ENCODE data around the gene KANSL3.
"Not testable (repeated sequence)": the region's sequence is repeated elsewhere in the genome, so short reads cannot be mapped to it uniquely, and the experiment has no call there.

The KANSL3 gene

DNA sequence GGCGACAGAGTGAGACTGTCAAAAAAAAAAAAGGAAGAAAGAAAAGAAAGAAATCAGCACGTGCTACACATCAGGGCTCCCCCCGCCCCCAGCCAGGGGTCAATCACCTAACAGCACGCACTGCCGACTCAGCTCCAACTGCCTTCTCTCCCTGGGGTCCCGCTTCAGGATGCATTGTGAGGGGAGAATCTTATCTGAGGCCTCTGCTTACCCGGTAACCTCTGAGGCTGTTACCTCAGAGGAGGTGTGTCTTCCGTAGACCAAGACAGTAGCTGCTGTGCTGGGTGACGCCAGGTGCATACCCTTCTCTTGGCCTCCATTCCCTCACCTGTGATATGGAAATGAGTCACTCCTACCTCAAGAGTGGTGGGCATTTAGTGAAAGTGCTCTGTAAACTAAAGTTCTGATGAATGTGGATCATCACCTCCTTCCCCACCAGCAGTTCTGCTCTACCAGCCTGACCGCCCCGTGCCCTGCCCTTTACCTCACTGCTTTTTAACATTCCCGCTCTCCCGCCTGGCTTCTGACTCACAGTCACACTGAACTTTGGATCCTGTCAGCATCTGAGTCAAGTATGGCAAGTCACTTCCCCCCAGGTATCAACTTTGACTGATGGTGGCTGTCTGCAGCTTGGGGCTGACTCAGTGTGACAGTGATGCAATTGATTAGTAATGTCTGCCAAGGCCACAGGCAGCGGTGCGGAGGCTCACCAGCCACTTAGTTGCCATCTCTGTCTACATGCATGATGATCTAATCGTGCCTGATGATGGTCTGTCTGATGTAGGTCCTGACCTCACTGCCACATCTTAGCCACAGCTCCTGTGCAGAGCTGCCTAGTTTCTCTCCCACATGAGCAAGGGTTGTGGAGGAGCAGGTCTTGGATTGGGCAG is 81.4 kb downstream of the KANSL3 start:
- peak in 1 of 5 donors; percentile 59 for DNase-seq

DNA sequence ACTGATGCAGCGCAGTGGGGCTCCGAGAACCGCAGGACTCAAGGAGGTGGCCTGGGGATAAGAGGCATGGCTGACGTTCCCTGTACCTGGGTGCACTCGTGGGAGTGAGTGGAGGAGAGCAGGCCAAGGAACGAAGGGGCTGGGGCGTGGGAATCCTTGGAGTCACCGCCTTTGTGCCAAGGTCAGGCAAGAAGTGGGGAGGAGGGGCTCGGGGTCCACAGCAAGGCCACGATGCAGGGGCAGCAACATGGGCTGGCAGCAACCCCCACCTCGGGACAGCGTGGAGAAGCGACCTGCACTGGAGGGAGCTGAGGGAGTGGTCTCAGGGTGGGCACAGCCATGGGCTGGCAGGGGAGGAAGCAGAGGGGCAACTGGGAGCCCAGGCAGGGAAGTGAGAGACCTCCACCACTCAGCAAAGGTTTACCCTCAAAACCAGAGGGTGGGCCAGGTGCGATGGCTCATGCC is 82.9 kb downstream of the KANSL3 start:
- DNase-seq = no peak

DNA sequence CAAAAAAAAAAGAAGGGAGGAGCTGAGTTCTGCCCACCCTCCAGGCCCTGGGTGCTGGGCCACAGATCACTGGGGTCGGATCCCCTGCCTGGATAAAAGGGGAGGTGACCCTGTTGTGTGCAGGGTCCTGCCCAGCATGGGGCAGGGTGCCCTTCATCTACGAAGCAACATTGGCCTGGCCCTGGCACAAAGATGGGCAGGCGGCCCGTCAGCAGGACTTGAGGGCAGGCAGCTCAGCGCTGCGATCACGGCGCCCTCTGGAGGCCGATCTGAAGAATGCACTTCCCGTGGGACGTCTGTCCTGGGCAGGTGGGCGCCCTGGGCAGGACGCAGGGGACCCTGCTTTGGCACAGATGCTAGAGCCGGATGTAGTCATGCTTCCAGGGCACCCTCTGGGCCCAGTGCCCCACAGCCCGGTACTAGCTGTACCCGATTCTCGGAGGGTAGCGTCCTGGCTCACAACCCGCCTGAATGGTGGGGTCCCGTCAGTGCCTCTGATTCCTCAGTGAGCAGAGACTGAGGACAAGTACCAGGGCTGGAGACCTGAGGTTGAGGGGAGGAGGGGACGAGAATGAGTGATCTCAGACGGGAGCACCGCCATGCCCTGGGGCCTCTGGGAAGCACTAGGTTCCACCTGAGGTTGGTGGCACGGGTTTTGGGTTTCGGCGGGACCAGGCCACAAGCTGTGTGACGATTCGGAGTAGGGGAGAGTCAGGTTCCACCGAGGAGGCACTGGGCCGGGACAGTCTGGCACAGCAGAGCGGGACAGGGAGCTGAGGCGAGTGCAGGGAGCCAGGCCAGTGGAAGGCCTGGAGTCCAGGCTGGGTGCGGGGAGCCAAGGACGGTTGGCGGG is 83.6 kb downstream of the KANSL3 start:
- peak; percentile 41 to 80 (median 60) for DNase-seq

GRCh38 chr2:96553957-96554292 is 84.2 kb downstream of the KANSL3 start:
- not testable (repeated sequence) for DNase-seq

DNA sequence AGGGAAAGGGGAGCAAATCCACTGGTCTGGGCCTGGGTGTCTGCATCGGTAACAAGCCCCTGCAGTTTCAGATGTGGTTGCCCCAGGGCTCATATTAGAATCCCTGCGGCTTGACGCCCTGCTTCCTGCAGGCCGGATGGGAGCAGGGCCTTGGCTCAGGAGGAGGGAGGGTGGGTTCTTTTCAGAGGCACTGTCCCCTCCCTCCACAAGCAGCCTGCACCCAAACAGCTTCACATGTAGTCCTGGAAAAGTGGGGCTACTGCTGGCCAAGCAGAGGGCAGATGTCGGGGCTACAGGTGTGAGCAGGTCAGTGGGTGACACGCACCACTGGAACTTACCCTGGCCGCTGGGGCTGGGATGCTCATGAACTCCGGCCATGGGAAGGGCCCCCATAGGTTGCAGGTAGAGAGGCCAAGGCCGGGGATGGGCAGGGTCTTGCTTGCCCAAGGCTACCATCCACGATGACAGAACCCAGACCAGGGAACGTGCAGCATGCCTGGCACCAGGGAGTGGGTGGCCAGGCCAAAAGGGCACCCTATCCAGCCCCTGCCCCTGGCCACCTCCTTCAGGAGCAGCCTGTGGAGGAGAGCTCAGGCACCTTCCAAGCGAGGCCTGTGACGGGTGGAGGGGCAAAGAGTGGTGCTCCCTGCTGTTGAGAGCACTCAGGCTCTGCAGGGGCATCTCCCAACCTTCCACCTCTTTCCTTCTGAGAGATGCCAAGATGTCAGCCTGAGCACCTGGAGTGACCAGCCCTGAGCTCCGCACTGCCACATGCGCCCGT is 84.7 kb downstream of the KANSL3 start:
- DNase-seq = no peak

DNA sequence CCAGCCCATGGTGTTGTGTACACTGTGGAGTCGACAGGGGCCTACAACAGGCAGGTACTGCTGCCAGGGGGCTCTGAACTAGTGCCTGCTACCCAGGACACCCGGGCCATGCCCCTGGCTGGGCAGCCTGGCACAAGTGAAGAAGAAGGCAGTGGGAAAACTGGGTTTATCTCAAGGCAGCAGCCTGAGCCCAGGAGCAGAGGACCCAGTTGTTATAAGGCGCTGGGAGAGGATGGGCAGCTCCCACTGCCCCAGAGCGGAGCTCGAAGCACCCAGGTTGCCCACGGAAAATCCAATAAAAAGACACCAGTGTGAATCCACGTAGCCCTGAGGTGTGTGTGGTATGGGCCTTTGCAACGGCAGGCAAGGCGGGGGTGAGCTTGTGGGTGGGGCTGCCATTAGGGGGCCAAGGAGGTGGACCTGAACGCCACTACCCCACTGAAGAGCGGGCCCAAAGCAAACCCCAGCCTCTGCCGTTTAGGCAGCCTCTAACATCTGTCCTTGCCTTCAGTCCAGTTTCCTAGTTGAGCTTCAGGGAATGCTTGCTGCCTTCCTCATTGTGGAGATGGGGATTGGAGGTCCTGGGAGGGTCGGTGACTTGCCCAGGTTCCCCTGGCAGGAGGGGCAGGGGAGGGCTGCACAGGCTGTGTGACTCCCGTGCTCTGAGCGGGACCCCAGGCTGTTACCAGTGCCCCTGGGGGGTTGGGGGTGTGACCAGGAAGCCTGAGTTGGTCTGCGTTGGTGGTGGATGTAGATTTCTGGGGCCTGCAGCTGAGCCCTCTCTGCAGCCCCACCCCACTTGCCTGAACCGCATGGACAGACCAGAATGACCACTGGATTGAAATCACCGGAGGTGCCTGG is 85.6 kb downstream of the KANSL3 start:
- DNase-seq = no peak

DNA sequence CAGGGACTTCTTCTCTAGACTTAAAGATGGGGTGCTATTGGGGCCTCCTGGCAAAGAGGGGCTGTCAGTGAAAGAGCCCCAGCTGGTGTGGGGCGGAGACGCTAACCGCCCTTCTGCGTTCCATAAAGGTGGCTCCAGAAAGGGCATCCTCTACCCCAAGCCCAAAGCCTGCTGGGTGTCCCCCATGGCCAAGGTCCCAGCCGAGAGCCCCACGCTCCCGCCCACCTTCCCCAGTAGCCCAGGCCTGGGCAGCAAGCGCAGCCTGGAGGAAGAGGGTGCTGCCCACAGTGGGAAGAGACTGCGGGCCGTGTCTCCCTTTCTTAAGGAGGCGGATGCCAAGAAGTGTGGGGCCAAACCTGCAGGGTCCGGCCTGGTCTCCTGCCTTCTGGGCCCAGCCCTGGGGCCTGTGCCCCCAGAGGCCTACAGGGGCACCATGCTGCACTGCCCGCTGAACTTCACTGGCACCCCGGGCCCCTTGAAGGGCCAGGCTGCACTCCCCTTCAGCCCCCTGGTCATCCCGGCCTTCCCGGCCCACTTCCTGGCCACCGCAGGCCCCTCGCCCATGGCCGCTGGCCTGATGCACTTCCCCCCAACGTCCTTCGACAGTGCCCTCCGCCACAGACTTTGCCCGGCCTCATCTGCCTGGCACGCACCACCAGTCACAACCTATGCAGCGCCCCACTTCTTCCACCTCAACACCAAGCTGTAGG is 86.4 kb downstream of the KANSL3 start:
- DNase-seq = no peak

DNA sequence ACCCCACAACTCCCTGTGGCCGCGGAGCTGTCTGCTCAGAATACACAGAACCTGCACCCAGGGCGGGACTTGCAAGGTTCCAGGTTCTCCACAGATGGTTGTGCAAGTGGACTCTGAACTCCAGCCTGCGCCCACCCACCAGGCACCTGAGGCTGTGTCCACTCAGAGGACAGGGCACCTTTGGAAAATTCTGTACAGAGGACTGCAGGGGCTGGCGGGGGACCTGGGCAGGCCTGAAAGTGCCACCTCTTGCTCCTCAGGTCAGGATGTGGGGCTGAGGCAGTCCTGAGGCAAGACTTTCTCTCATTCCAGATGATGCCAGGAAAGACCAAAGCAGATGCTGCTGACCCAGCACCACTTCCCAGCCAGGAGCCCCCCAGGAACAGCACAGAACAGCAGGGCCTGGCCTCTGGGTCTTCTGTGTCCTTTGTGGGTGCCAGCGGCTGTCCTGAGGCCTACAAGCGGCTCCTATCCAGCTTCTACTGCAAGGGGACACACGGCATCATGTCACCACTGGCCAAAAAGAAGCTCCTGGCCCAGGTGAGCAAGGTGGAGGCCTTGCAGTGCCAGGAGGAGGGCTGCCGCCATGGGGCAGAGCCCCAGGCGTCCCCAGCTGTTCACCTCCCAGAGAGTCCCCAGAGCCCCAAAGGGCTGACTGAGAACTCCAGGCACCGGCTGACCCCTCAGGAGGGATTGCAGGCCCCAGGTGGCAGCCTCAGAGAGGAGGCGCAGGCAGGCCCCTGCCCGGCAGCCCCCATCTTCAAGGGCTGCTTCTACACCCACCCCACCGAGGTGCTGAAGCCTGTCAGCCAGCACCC is 87.1 kb downstream of the KANSL3 start:
- DNase-seq = no peak

DNA sequence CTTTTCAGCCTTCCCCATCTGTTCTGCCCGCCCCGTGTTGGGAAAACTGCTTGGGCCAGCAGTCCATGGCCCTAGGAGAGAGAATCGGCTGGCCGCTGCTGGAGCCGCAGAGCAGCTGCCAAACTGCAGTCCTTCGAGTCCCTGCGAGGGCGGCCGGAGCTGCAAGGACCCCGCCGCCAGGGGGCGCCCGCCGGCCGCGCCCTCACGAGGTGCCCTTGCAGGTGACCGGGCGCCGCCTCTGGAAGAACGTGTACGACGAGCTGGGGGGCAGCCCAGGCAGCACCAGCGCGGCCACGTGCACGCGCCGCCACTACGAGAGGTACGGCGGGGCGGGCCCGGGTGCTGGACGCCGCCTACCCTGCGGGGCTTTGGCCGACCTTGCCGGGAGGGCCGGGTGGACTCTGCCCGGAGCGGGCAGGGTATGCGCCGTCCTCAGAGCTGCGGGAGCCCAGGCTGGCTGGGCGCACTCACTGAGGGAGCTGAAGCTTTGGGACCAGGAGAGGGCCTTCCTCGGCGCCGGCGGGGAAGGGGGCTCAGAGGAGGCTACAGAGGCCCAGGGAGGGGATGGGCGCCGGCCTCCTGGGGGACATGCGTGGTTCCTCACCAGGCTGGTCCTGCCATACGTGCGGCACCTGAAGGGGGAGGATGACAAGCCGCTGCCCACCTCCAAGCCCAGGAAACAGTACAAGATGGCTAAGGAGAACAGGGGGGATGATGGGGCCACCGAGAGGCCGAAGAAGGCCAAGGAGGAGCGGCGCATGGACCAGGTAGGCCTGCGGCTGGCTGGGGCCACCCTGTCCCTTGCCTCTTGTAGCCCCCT is 87.9 kb downstream of the KANSL3 start:
- no peak for DNase-seq

GRCh38 chr2:96549466-96549785 is 88.7 kb downstream of the KANSL3 start:
- no peak for DNase-seq

GRCh38 chr2:96548558-96549465 is 89.3 kb downstream of the KANSL3 start:
- no peak for DNase-seq

DNA sequence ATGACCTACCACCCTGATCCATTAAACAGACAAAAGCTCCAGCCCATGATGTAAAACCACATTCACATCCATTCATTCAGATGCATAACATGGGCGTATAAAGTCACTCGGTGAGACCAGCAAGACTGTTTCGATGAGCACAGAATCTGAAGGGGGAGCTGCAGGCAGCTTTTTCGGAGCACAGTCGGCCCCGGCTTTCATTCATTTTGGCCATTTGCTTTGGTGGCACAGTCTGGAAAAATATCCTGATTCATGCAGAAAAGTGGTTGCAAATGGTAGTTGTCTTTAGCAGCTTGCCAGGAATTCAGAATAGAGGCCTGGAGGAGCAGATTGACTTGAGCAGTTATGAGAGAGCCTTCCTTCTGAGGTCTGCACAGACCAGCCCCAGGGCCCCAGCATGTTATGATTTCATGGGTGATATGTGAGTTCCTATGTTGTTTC is 90.4 kb downstream of the KANSL3 start:
- DNase-seq = no peak

- DNase-seq = no peak
Measured at GRCh38 chr2:96547203-96547641, 90.9 kb downstream of the KANSL3 start.

- no peak for DNase-seq
Measured at GRCh38 chr2:96546797-96547196, 91.3 kb downstream of the KANSL3 start.

DNA sequence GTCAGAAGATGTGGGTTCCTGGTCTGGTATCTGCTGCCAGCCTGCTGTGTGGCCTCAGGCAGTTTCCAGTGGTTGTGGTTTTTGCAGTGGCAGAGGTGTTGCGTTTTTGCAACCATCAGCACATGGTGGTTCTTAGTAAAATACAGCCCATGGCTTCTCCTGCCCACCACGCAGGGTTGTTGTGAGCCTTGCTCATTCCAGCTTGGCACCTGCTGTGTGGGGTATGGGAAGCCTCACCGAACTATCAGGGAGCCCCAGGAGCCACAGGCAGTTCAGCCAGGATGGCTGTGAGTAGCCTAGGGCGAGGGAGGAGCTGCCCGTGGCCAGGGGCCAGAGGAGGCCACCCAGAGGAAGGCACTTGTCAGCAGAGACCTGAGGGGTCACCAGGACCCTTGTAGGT is 91.8 kb downstream of the KANSL3 start:
- peak in 1 of 5 donors; percentile 57 for DNase-seq
